Activated CD8-positive, alpha-beta T cell treated with anti-CD3 and anti-CD28 coated beads, Interleukin-2, amount 10 ng/mL, durations not matched to agents 7 days and 5 days (primary cell): ENCODE results near the gene MYO1B. TPM values are rescaled to one million over a fixed set of nuclear protein-coding genes. Genes with fewer than 3 reads are reported as not detected.

Source experiments
- ATAC-seq: fragments of 150-1000 bp; cut with Tn5 transposase; one replicate; pipeline ENCODE4 v1.10.0; 2021; ENCODE audit warnings: moderate library complexity
- CTCF ChIA-PET: fragments of 350-600 bp; sonication (Branson Sonifier 250); formaldehyde crosslinking; loops from one replicate; lab custom pipeline; 2021; ENCODE audit warnings: antibody characterized with exemption; lab: Charles Lee
- POLR2A ChIA-PET: fragments of 350-600 bp; sonication (Branson Sonifier 250); formaldehyde crosslinking; loops from one replicate; lab custom pipeline; 2021; ENCODE audit warnings: antibody characterized with exemption; lab: Charles Lee
- DNase-seq: peaks from one replicate; pipeline ENCODE4 v3.0.0-alpha.2; 2020
- H3K27ac Mint-ChIP-seq: one replicate; pipeline ENCODE4 v1.8.0; 2021; ENCODE audit warnings: mild to moderate bottlenecking, mixed read lengths
- H3K27me3 Mint-ChIP-seq: one replicate; pipeline ENCODE4 v1.8.0; 2021; ENCODE audit warnings: low read depth, mixed read lengths
- H3K36me3 Mint-ChIP-seq: one replicate; pipeline ENCODE4 v1.8.0; 2021; ENCODE audit warnings: low read depth, mixed read lengths
- H3K4me1 Mint-ChIP-seq: one replicate; pipeline ENCODE4 v1.8.0; 2021; ENCODE audit warnings: low read depth, mixed read lengths
- H3K4me3 Mint-ChIP-seq: one replicate; pipeline ENCODE4 v1.8.0; 2021; ENCODE audit warnings: mild to moderate bottlenecking, mixed read lengths
- H3K9me3 Mint-ChIP-seq: one replicate; pipeline ENCODE4 v1.8.0; 2022; ENCODE audit warnings: mixed read lengths; ENCODE audit not compliant: insufficient read depth
- total RNA-seq, 2 experiments: library from RNA; stranded (reverse); gene quantifications; one replicate each; pipeline ENCODE4 v1.2.3, GENCODE V29; 2021

MYO1B gene
- total RNA-seq, 2 experiments from 2014 or later = 2.6 to 3.4 TPM

- no peak overlapping the region for H3K4me3 Mint-ChIP-seq
Measured at GRCh38 chr2:191316246-191316994, 71.2 kb downstream of the MYO1B start.

GRCh38 chr2:191318037-191318728 lies 73.0 kb downstream of the MYO1B start:
- Mint-ChIP-seq H3K27me3 (peaks cover 10% of the 10 kb centered on the region), H3K9me3 (peaks cover 5% of the 10 kb centered on the region), H3K27ac (no peak overlapping the region), H3K4me3 (no peak overlapping the region), H3K4me1 (peaks cover 26% of the 10 kb centered on the region), H3K36me3 (no peaks in the 10 kb centered on the region)
- POLR2A ChIA-PET = no interaction called here
- DNase-seq (no peak), ATAC-seq (no peak)
- CTCF ChIA-PET = interaction anchor here (1.2 kb wide), 1 partner anchor 10 kb away, joined by 4 read pairs; no protein-coding TSS in a partner anchor

More at GRCh38 chr2:191316246-191316994, 71.2 kb downstream of the MYO1B start:
- Mint-ChIP-seq H3K4me1 (peaks cover 8% of the 10 kb centered on the region), H3K36me3 (no peaks in the 10 kb centered on the region), H3K9me3 (no peaks in the 10 kb centered on the region), H3K27ac (no peak overlapping the region), H3K27me3 (peaks cover 10% of the 10 kb centered on the region)
- DNase-seq = no peak
- ChIA-PET POLR2A (no interaction called here), CTCF (interaction anchor here (1.0 to 1.4 kb wide), 2 partner anchors 13 to 17 kb away, joined by 3 read pairs; no protein-coding TSS in a partner anchor)
- no peak for ATAC-seq

- Mint-ChIP-seq H3K4me3 (no peak overlapping the region), H3K36me3 (no peaks in the 10 kb centered on the region), H3K27ac (no peak overlapping the region), H3K27me3 (peaks cover 10% of the 10 kb centered on the region), H3K9me3 (peaks cover 9% of the 10 kb centered on the region), H3K4me1 (peaks cover 26% of the 10 kb centered on the region)
- ChIA-PET POLR2A (no interaction called here), CTCF (interaction anchor here (1.2 kb wide), 1 partner anchor 10 kb away, joined by 4 read pairs; no protein-coding TSS in a partner anchor)
- ATAC-seq = no peak
- DNase-seq = no peak
Measured at GRCh38 chr2:191318729-191319078, 73.5 kb downstream of the MYO1B start.

GRCh38 chr2:191319186-191319585 lies 74.0 kb downstream of the MYO1B start:
- ATAC-seq (no peak), DNase-seq (no peak)
- no peak overlapping the region for H3K27ac Mint-ChIP-seq
- ChIA-PET POLR2A (no interaction called here), CTCF (no interaction called here)
- peaks cover 26% of the 10 kb centered on the region for H3K4me1 Mint-ChIP-seq
- H3K9me3 Mint-ChIP-seq = peaks cover 9% of the 10 kb centered on the region
- no peak overlapping the region for H3K4me3 Mint-ChIP-seq
- H3K36me3 Mint-ChIP-seq = no peaks in the 10 kb centered on the region
- H3K27me3 Mint-ChIP-seq = peaks cover 10% of the 10 kb centered on the region

- no peak overlapping the region for H3K4me3 Mint-ChIP-seq
- CTCF ChIA-PET = interaction anchor here (0.7 to 1.0 kb wide), 3 partner anchors 85 to 156 kb away, joined by 3 read pairs; no protein-coding TSS in a partner anchor
Measured at GRCh38 chr2:191320881-191321280, 75.7 kb downstream of the MYO1B start.

GRCh38 chr2:191321861-191322662 lies 76.9 kb downstream of the MYO1B start:
- no peak overlapping the region for H3K27ac Mint-ChIP-seq
- POLR2A ChIA-PET = no interaction called here
- peaks cover 26% of the 10 kb centered on the region for H3K4me1 Mint-ChIP-seq
- CTCF ChIA-PET = interaction anchor here (0.6 to 1.0 kb wide), 4 partner anchors 104 to 269 kb away, joined by 3 read pairs; no protein-coding TSS in a partner anchor
- ATAC-seq = peak; percentile 74
- H3K36me3 Mint-ChIP-seq = peaks cover 2% of the 10 kb centered on the region
- peak; percentile 52 for DNase-seq
- peaks cover 9% of the 10 kb centered on the region for H3K9me3 Mint-ChIP-seq
- peaks cover 8% of the 10 kb centered on the region for H3K27me3 Mint-ChIP-seq
- H3K4me3 Mint-ChIP-seq = no peak overlapping the region

More at GRCh38 chr2:191320881-191321280, 75.7 kb downstream of the MYO1B start:
- ATAC-seq = no peak
- Mint-ChIP-seq H3K27me3 (peaks cover 8% of the 10 kb centered on the region), H3K9me3 (peaks cover 9% of the 10 kb centered on the region), H3K4me1 (peaks cover 26% of the 10 kb centered on the region), H3K27ac (no peak overlapping the region), H3K36me3 (peaks cover 2% of the 10 kb centered on the region)
- POLR2A ChIA-PET = no interaction called here
- no peak for DNase-seq

- H3K9me3 Mint-ChIP-seq = peaks cover 9% of the 10 kb centered on the region
- H3K27me3 Mint-ChIP-seq = peaks cover 11% of the 10 kb centered on the region
- peaks cover 26% of the 10 kb centered on the region for H3K4me1 Mint-ChIP-seq
- H3K27ac Mint-ChIP-seq = peak overlapping the region; percentile 6
- no peak overlapping the region for H3K4me3 Mint-ChIP-seq
- ChIA-PET POLR2A (no interaction called here), CTCF (interaction anchor here (0.6 to 0.9 kb wide), 2 partner anchors 158 to 270 kb away, joined by 3 read pairs; no protein-coding TSS in a partner anchor)
- peaks cover 2% of the 10 kb centered on the region for H3K36me3 Mint-ChIP-seq
- ATAC-seq = peak; percentile 36
- DNase-seq = peak; percentile 27
Measured at GRCh38 chr2:191322828-191323506, 77.8 kb downstream of the MYO1B start.

GRCh38 chr2:191325651-191326365 lies 80.6 kb downstream of the MYO1B start:
- Mint-ChIP-seq H3K36me3 (peaks cover 2% of the 10 kb centered on the region), H3K27ac (no peak overlapping the region), H3K4me1 (peaks cover 23% of the 10 kb centered on the region), H3K27me3 (peaks cover 4% of the 10 kb centered on the region), H3K4me3 (no peak overlapping the region), H3K9me3 (peaks cover 9% of the 10 kb centered on the region)
- ATAC-seq (no peak), DNase-seq (no peak)
- CTCF ChIA-PET = interaction anchor here (0.6 kb wide), 1 partner anchor 161 kb away, joined by 3 read pairs; no protein-coding TSS in a partner anchor
- POLR2A ChIA-PET = no interaction called here

GRCh38 chr2:191327484-191327883 lies 82.3 kb downstream of the MYO1B start:
- H3K27ac Mint-ChIP-seq = no peak overlapping the region
- DNase-seq (no peak), ATAC-seq (no peak)
- H3K36me3 Mint-ChIP-seq = peaks cover 2% of the 10 kb centered on the region
- CTCF ChIA-PET = interaction anchor here (1.6 kb wide), 1 partner anchor 12 kb away, joined by 3 read pairs; no protein-coding TSS in a partner anchor
- peaks cover 3% of the 10 kb centered on the region for H3K27me3 Mint-ChIP-seq
- no peak overlapping the region for H3K4me3 Mint-ChIP-seq
- POLR2A ChIA-PET = no interaction called here
- peaks cover 8% of the 10 kb centered on the region for H3K4me1 Mint-ChIP-seq
- peaks cover 8% of the 10 kb centered on the region for H3K9me3 Mint-ChIP-seq

- peaks cover 3% of the 10 kb centered on the region for H3K9me3 Mint-ChIP-seq
- ChIA-PET CTCF (interaction anchor here (1.3 to 1.6 kb wide), 2 partner anchors 10 to 13 kb away, joined by 3 to 4 read pairs; no protein-coding TSS in a partner anchor), POLR2A (no interaction called here)
- H3K27me3 Mint-ChIP-seq = peaks cover 3% of the 10 kb centered on the region
- no peaks in the 10 kb centered on the region for H3K4me1 Mint-ChIP-seq
- no peak overlapping the region for H3K4me3 Mint-ChIP-seq
- peaks cover 2% of the 10 kb centered on the region for H3K36me3 Mint-ChIP-seq
- no peak for DNase-seq
- no peak overlapping the region for H3K27ac Mint-ChIP-seq
- ATAC-seq = no peak
Measured at GRCh38 chr2:191328150-191328809, 83.1 kb downstream of the MYO1B start.
